ENCODE results near the gene AQP2. TPM values are rescaled to one million over a fixed set of nuclear protein-coding genes. Genes with fewer than 3 reads are reported as not detected.

Gene AQP2
- total RNA-seq, 1 experiment from 2014 or later: not detected

DNA sequence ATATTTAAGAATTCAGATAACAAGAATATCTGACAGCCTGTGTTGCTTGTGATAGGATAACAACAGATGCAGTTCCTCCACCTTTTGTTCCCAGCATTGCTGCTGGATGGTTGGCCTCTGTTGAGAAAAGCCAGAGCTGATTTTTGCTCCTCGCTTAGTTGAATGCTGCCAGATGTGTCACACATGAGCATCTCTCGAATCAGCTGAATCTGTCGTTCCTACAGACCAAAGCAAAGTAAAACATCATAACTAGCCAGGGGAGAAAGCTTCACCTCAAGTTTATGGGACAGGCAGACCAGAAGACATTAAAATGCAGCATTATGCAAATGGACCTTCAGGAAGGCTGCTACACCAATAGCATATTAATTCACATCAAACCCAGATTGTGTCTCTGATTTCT is 54.6 kb downstream of the AQP2 start:
- no TSS peak for BruUV-seq (replicated peaks)
- POLR2A ChIA-PET: no interaction called here
- TF ChIP-seq, protein P1, sequence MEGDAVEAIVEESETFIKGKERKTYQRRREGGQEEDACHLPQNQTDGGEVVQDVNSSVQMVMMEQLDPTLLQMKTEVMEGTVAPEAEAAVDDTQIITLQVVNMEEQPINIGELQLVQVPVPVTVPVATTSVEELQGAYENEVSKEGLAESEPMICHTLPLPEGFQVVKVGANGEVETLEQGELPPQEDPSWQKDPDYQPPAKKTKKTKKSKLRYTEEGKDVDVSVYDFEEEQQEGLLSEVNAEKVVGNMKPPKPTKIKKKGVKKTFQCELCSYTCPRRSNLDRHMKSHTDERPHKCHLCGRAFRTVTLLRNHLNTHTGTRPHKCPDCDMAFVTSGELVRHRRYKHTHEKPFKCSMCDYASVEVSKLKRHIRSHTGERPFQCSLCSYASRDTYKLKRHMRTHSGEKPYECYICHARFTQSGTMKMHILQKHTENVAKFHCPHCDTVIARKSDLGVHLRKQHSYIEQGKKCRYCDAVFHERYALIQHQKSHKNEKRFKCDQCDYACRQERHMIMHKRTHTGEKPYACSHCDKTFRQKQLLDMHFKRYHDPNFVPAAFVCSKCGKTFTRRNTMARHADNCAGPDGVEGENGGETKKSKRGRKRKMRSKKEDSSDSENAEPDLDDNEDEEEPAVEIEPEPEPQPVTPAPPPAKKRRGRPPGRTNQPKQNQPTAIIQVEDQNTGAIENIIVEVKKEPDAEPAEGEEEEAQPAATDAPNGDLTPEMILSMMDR (IDR thresholded peaks at IDR 0.05; ENCODE audit: insufficient read depth in 1 of 2, low read depth in 1 of 2, low read length in 1 of 2, severe bottlenecking in 1 of 2, unreplicated experiment in 1 of 2): no peak

DNA sequence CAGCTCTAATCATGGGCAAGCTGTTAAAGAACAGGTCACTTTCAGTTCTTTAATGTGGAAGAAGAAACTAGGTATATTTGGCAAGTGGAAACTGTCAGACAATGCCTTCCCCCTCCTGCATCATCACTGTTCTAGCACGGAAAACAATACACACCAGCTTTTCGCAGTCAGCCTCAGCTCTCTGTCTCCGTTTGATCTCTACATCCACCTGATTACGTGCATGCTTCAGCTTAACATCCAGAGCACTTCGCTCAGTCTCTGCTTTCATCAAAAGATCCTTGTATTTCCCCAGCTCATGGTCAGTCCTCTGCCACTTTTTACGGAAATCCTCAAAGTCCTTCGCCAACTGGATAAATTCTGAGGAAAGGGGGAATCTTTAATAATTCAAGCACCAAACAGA is 55.7 kb downstream of the AQP2 start:
- Mint-ChIP-seq H3K9me3 (ENCODE audit: unreplicated experiment) (no peaks in the 10 kb centered on the region), H3K27ac (ENCODE audit: unreplicated experiment) (no peak overlapping the region), H3K4me1 (ENCODE audit: low read depth, unreplicated experiment) (peaks cover 14% of the 10 kb centered on the region), H3K27me3 (ENCODE audit: insufficient read depth, unreplicated experiment) (no peaks in the 10 kb centered on the region), H3K4me3 (ENCODE audit: unreplicated experiment) (no peak overlapping the region), H3K36me3 (ENCODE audit: insufficient read depth, unreplicated experiment) (peaks cover 75% of the 10 kb centered on the region)
- ChIA-PET CTCF (interaction anchor here (0.5 to 1.4 kb wide), 5 partner anchors 11 to 79 kb away, joined by 3 to 6 read pairs (median 4); partner anchors contain the start of gene SMARCD1), POLR2A (interaction anchor here (0.6 to 0.9 kb wide), 2 partner anchors 19 to 35 kb away, joined by 4 to 6 read pairs; partner anchors contain the start of gene RACGAP1)
- TF ChIP-seq, protein P1 (IDR thresholded peaks at IDR 0.05; ENCODE audit: insufficient read depth in 1 of 2, low read depth in 1 of 2, low read length in 1 of 2, severe bottlenecking in 1 of 2, unreplicated experiment in 1 of 2): no peak
- no peak for DNase-seq
- Histone ChIP-seq H3K27me3 (replicated peaks; ENCODE audit: control insufficient read depth, insufficient read depth, low read length) (no peaks in the 10 kb centered on the region), H3K4me1 (0 out of 2 replicates have a peak, but pooled peaks cover 4% of the 10 kb centered on the region), H3K9me3 (no peaks in the 10 kb centered on the region), H3K36me3 (ENCODE audit: control insufficient read depth, insufficient read depth, low read length) (no peaks in the 10 kb centered on the region), H3K4me3 (ENCODE audit: low read depth, low read length) (no peak overlapping the region)
- BruUV-seq (replicated peaks): no TSS peak
- intact Hi-C loops (cut with micrococcal nuclease; ENCODE audit: unreplicated experiment): no loop called here

More for the DNA sequence above, 54.6 kb downstream of the AQP2 start:
- Histone ChIP-seq H3K9me3 (no peaks in the 10 kb centered on the region), H3K27me3 (replicated peaks; ENCODE audit: control insufficient read depth, insufficient read depth, low read length) (no peaks in the 10 kb centered on the region), H3K4me1 (0 out of 2 replicates have a peak, but pooled peaks cover 4% of the 10 kb centered on the region), H3K36me3 (ENCODE audit: control insufficient read depth, insufficient read depth, low read length) (no peaks in the 10 kb centered on the region; the same call in none of the 2 replicates), H3K4me3 (ENCODE audit: low read depth, low read length) (no peak overlapping the region)
- Mint-ChIP-seq H3K9me3 (ENCODE audit: unreplicated experiment) (no peaks in the 10 kb centered on the region), H3K4me3 (ENCODE audit: unreplicated experiment) (no peak overlapping the region), H3K4me1 (ENCODE audit: low read depth, unreplicated experiment) (peaks cover 14% of the 10 kb centered on the region), H3K27me3 (ENCODE audit: insufficient read depth, unreplicated experiment) (no peaks in the 10 kb centered on the region), H3K36me3 (ENCODE audit: insufficient read depth, unreplicated experiment) (peaks cover 77% of the 10 kb centered on the region), H3K27ac (ENCODE audit: unreplicated experiment) (no peak overlapping the region)
- intact Hi-C loops (cut with micrococcal nuclease; ENCODE audit: unreplicated experiment): no loop called here
- no peak for DNase-seq
- CTCF ChIA-PET: no interaction called here

DNA sequence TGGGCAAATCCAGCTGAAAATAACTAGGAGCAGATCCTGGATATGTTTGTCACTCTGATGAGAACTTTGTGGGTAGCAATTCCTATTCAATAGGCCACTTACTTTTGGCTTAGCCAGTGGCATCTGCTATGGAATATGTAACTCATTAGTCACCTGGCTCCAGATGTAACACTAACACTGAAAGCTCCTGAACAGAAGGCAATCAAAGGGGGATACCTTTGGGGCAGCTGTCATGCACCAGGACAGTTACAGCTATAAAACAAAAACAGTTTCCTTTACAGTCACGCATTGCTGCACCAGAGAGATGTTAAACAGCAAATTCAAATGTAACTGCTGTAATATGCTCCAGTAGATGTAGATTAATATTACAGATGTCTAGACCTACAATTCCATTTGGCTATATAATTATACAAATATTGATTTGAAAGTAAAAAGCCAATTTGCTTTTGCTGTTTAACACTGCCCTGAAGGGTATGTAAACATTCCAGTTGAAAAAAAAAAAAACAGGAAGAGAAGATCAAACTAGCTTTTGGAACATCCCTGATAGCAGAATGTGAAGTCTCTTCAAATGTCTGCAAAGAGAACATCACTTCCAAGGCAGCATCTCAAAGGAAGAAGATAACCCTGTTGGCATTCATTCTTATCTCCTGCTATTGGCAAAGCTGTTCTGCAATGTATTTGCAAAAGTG is 56.4 kb downstream of the AQP2 start:
- 0 out of 2 replicates have a peak, but pooled peaks cover 4% of the 10 kb centered on the region for H3K4me1 ChIP-seq
- CTCF ChIA-PET: interaction anchor here (0.6 to 1.4 kb wide), 8 partner anchors 11 to 265 kb away, joined by 3 to 6 read pairs (median 4); partner anchors contain the start of gene TMBIM6
- intact Hi-C loops (cut with micrococcal nuclease; ENCODE audit: unreplicated experiment): no loop called here
- DNase-seq: peak in 1 of 2 experiments; percentile 32
- no peaks in the 10 kb centered on the region for H3K27me3 Mint-ChIP-seq (ENCODE audit: insufficient read depth, unreplicated experiment)
- H3K4me3 Mint-ChIP-seq (ENCODE audit: unreplicated experiment): no peak overlapping the region
- TF ChIP-seq, protein P1 (IDR thresholded peaks at IDR 0.05; ENCODE audit: insufficient read depth in 1 of 2, low read depth in 1 of 2, low read length in 1 of 2, severe bottlenecking in 1 of 2, unreplicated experiment in 1 of 2): no peak
- H3K36me3 ChIP-seq (ENCODE audit: control insufficient read depth, insufficient read depth, low read length): no peaks in the 10 kb centered on the region
- no peak overlapping the region for H3K4me3 ChIP-seq (ENCODE audit: low read depth, low read length)
- H3K4me1 Mint-ChIP-seq (ENCODE audit: low read depth, unreplicated experiment): peaks cover 14% of the 10 kb centered on the region
- POLR2A ChIA-PET: interaction anchor here (0.6 to 0.9 kb wide), 2 partner anchors 18 to 36 kb away, joined by 4 to 6 read pairs; partner anchors contain the start of gene RACGAP1
- no TSS peak for BruUV-seq (replicated peaks)
- H3K9me3 Mint-ChIP-seq (ENCODE audit: unreplicated experiment): no peaks in the 10 kb centered on the region
- H3K36me3 Mint-ChIP-seq (ENCODE audit: insufficient read depth, unreplicated experiment): peaks cover 73% of the 10 kb centered on the region
- H3K27ac Mint-ChIP-seq (ENCODE audit: unreplicated experiment): no peak overlapping the region
- H3K27me3 ChIP-seq (replicated peaks; ENCODE audit: control insufficient read depth, insufficient read depth, low read length): no peaks in the 10 kb centered on the region
- H3K9me3 ChIP-seq: no peaks in the 10 kb centered on the region

Other genes starting within 250 kb of the AQP2 start
- 9.2 and 10.7 TPM in 2 replicates for gene FMNL3, start 243.3 kb upstream of the AQP2 start, total RNA-seq (2022)
- gene TMBIM6, start 209.2 kb upstream of the AQP2 start, total RNA-seq (2022): 826 and 867 TPM in 2 replicates
- gene NCKAP5L, start 122.3 kb upstream of the AQP2 start, total RNA-seq (2022): 17.8 and 19.5 TPM in 2 replicates
- gene BCDIN3D, start 107.6 kb upstream of the AQP2 start, total RNA-seq (2022): 5.7 and 6.6 TPM in 2 replicates
- gene FAIM2, start 46.8 kb upstream of the AQP2 start, total RNA-seq (2022): 0.07 and 0.09 TPM in 2 replicates
- gene AQP5, start 11.1 kb downstream of the AQP2 start, total RNA-seq (2022): not detected in 2 replicates
- not detected in 2 replicates for gene AQP6, start 22.2 kb downstream of the AQP2 start, total RNA-seq (2022)
- gene RACGAP1, start 74.8 kb downstream of the AQP2 start, total RNA-seq (2022): 122 and 131 TPM in 2 replicates
- 15.6 and 17.8 TPM in 2 replicates for gene ASIC1, start 106.9 kb downstream of the AQP2 start, total RNA-seq (2022)
- 142 and 158 TPM in 2 replicates for gene SMARCD1, start 134.6 kb downstream of the AQP2 start, total RNA-seq (2022)
- gene GPD1, start 153.3 kb downstream of the AQP2 start, total RNA-seq (2022): 1.5 and 1.9 TPM in 2 replicates
- 85.0 and 86.3 TPM in 2 replicates for gene COX14, start 161.5 kb downstream of the AQP2 start, total RNA-seq (2022)
- 61.6 and 62.6 TPM in 2 replicates for gene CERS5, start 216.6 kb downstream of the AQP2 start, total RNA-seq (2022)